ENCODE data around the gene KLF3. TPM values are rescaled to one million over a fixed set of nuclear protein-coding genes. Genes with fewer than 3 reads are reported as not detected.
A peak's percentile ranks its signal among the peaks of the same experiment; 100 is the strongest.

KLF3 gene
- total and polyA plus RNA-seq, 9 of the 15 experiments (the other 6 are each of a cell fraction or from before 2014, with no cell fraction given) = 9.9 to 47.2 (median 18.1) TPM

DNA sequence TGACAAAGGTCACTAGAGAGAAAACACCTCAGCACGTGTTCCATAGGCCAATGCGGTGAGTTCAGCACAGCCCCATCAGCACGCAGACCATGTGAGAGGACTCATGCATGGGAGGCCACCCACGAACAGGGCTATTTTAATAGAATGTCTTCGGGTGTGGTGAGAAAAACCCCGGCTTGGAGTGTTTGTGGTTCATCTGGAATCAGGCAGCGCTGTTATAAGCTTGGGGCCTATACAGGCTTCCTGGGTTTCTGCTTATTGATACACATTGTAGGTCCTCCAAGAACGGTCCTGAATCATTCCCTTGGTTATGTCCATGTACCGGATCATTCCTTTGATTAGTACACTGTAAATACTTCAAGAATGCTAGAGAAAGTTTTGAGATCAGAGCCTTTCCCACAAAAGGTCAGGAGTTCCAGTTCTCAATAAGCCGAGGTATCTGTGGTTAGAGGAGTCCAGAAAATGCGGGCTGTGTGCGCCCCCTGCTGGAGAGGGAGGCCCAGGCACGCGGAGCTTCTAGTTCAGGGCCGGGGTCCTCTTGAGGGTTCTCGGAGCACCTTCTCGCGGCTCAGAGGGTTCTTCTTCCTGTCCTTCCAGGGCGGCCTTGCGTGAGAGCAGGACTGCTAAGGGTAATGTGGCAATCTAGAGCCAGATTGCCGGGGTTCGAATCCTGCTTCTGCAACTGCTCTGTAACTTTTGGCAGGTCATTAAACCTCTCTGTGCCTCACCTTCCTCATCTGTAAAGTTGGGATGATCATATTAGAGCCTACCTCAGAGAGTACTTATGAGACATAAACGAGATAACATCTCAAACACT, 67.0 kb downstream of the KLF3 start (continued):
- peak; percentile 88 for TF ChIP-seq ZBTB7A (IDR thresholded peaks at IDR 0.05; ENCODE audit: borderline replicate concordance, control insufficient read depth, low read depth, low read length)
- no peak for TF ChIP-seq HNRNPH1 (optimal IDR thresholded peaks at IDR 0.05; ENCODE audit: low read depth, low read length)
- TF ChIP-seq HDAC2 (IDR thresholded peaks at IDR 0.05) = 0 out of 2 replicates have a peak, but pooled peaks have one; percentile 19
- no peak for TF ChIP-seq ETV5 (CRISPR knock-in tag; IDR thresholded peaks at IDR 0.05; ENCODE audit: low read depth)
- TF ChIP-seq ZFP36 (IDR thresholded peaks at IDR 0.05; ENCODE audit: low read depth, low read length, partially characterized antibody) = peak; percentile 17
- TF ChIP-seq MYC (IDR thresholded peaks at IDR 0.05; ENCODE audit: low read depth, low read length) = peak; percentile 48; the same call in 1 of the 2 replicates
- no peak for TF ChIP-seq MYC (CRISPR knock-in tag; IDR thresholded peaks at IDR 0.05; ENCODE audit: borderline replicate concordance, low read depth)
- TF ChIP-seq TEAD1 (CRISPR knock-in tag; IDR thresholded peaks at IDR 0.05) = peak in 1 of 2 experiments; percentile 64; a peak in 1 of 4 replicates
- TF ChIP-seq MCM5 (IDR thresholded peaks at IDR 0.05; ENCODE audit: low read depth) = no peak
- peak; percentile 91 for TF ChIP-seq CBFB (CRISPR knock-in tag; IDR thresholded peaks at IDR 0.05)
- peak; percentile 77; the same call in 1 of the 2 replicates for TF ChIP-seq XRCC5 (IDR thresholded peaks at IDR 0.05; ENCODE audit: low read depth, low read length)
- 0 out of 2 replicates have a peak, but pooled peaks have one; percentile 51 for TF ChIP-seq TCF7 (IDR thresholded peaks at IDR 0.05; ENCODE audit: borderline replicate concordance)
- peak; percentile 95 for TF ChIP-seq SMC3 (conservative IDR thresholded peaks at IDR 0.05; ENCODE audit: insufficient read depth, low read depth, low read length)
- TF ChIP-seq, protein P1, sequence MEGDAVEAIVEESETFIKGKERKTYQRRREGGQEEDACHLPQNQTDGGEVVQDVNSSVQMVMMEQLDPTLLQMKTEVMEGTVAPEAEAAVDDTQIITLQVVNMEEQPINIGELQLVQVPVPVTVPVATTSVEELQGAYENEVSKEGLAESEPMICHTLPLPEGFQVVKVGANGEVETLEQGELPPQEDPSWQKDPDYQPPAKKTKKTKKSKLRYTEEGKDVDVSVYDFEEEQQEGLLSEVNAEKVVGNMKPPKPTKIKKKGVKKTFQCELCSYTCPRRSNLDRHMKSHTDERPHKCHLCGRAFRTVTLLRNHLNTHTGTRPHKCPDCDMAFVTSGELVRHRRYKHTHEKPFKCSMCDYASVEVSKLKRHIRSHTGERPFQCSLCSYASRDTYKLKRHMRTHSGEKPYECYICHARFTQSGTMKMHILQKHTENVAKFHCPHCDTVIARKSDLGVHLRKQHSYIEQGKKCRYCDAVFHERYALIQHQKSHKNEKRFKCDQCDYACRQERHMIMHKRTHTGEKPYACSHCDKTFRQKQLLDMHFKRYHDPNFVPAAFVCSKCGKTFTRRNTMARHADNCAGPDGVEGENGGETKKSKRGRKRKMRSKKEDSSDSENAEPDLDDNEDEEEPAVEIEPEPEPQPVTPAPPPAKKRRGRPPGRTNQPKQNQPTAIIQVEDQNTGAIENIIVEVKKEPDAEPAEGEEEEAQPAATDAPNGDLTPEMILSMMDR (IDR thresholded peaks at IDR 0.05 in 2 of 3, conservative IDR thresholded peaks at IDR 0.05 in 1 of 3; ENCODE audit: insufficient read depth in 2 of 3, low read depth in 1 of 3, low read length in 3 of 3) = peak; percentile 86 to 96 (median 88)
- TF ChIP-seq ESRRA (IDR thresholded peaks at IDR 0.05; ENCODE audit: borderline replicate concordance, low read depth) = peak; percentile 85; the same call in 1 of the 2 replicates
- TF ChIP-seq ZNF79 (CRISPR knock-in tag; IDR thresholded peaks at IDR 0.05; ENCODE audit: low read depth) = no peak
- peak; percentile 98; the same call in 1 of the 2 replicates for TF ChIP-seq STAG1 (CRISPR knock-in tag; IDR thresholded peaks at IDR 0.05; ENCODE audit: borderline replicate concordance)

All from K562 (cell line).